ENCODE results near the gene SLC5A5.

The SLC5A5 gene

GRCh38 chr19:17861542-17862402 is 10.0 kb upstream of the SLC5A5 start:
- no peaks in the 10 kb centered on the region for H3K27me3 Mint-ChIP-seq
- H3K27ac Mint-ChIP-seq = peak overlapping the region; percentile 100
- peaks cover 20% of the 10 kb centered on the region for H3K4me1 Mint-ChIP-seq (ENCODE audit: low read depth)
- no peaks in the 10 kb centered on the region for H3K9me3 Mint-ChIP-seq (ENCODE audit: low read depth)
- peak overlapping the region; percentile 98 for H3K4me3 Mint-ChIP-seq
- H3K36me3 Mint-ChIP-seq = peaks cover 20% of the 10 kb centered on the region

- peak overlapping the region; percentile 98 for H3K4me3 Mint-ChIP-seq
- peaks cover 20% of the 10 kb centered on the region for H3K36me3 Mint-ChIP-seq
- no peaks in the 10 kb centered on the region for H3K9me3 Mint-ChIP-seq (ENCODE audit: low read depth)
- peaks cover 20% of the 10 kb centered on the region for H3K4me1 Mint-ChIP-seq (ENCODE audit: low read depth)
- peak overlapping the region; percentile 100 for H3K27ac Mint-ChIP-seq
- no peaks in the 10 kb centered on the region for H3K27me3 Mint-ChIP-seq
Measured at GRCh38 chr19:17862711-17863519, 8.8 kb upstream of the SLC5A5 start.

GRCh38 chr19:17863520-17864182 is 8.1 kb upstream of the SLC5A5 start:
- Mint-ChIP-seq H3K9me3 (ENCODE audit: low read depth) (no peaks in the 10 kb centered on the region), H3K4me3 (peak overlapping the region; percentile 30), H3K27ac (peak overlapping the region; percentile 75), H3K36me3 (peaks cover 20% of the 10 kb centered on the region), H3K4me1 (ENCODE audit: low read depth) (peaks cover 20% of the 10 kb centered on the region), H3K27me3 (no peaks in the 10 kb centered on the region)

- Mint-ChIP-seq H3K4me1 (ENCODE audit: low read depth) (peaks cover 16% of the 10 kb centered on the region), H3K36me3 (peaks cover 14% of the 10 kb centered on the region), H3K27me3 (no peaks in the 10 kb centered on the region), H3K4me3 (peak overlapping the region; percentile 4), H3K27ac (peak overlapping the region; percentile 88), H3K9me3 (ENCODE audit: low read depth) (no peaks in the 10 kb centered on the region)
Measured at GRCh38 chr19:17865364-17866311, 6.1 kb upstream of the SLC5A5 start.

- H3K4me3 Mint-ChIP-seq = no peak overlapping the region
- H3K9me3 Mint-ChIP-seq (ENCODE audit: low read depth) = no peaks in the 10 kb centered on the region
- peaks cover 13% of the 10 kb centered on the region for H3K4me1 Mint-ChIP-seq (ENCODE audit: low read depth)
- H3K27ac Mint-ChIP-seq = peak overlapping the region; percentile 17
- no peaks in the 10 kb centered on the region for H3K27me3 Mint-ChIP-seq
- peaks cover 7% of the 10 kb centered on the region for H3K36me3 Mint-ChIP-seq
Measured at GRCh38 chr19:17866312-17866963, 5.3 kb upstream of the SLC5A5 start.

GRCh38 chr19:17866964-17867486 is 4.7 kb upstream of the SLC5A5 start:
- H3K4me1 Mint-ChIP-seq (ENCODE audit: low read depth) = peaks cover 10% of the 10 kb centered on the region
- H3K4me3 Mint-ChIP-seq = no peak overlapping the region
- no peaks in the 10 kb centered on the region for H3K9me3 Mint-ChIP-seq (ENCODE audit: low read depth)
- peaks cover 3% of the 10 kb centered on the region for H3K36me3 Mint-ChIP-seq
- no peaks in the 10 kb centered on the region for H3K27me3 Mint-ChIP-seq
- no peak overlapping the region for H3K27ac Mint-ChIP-seq

- H3K9me3 Mint-ChIP-seq (ENCODE audit: low read depth) = no peaks in the 10 kb centered on the region
- H3K27me3 Mint-ChIP-seq = no peaks in the 10 kb centered on the region
- peaks cover 2% of the 10 kb centered on the region for H3K4me1 Mint-ChIP-seq (ENCODE audit: low read depth)
- H3K36me3 Mint-ChIP-seq = peaks cover 1% of the 10 kb centered on the region
- H3K4me3 Mint-ChIP-seq = no peak overlapping the region
- H3K27ac Mint-ChIP-seq = no peak overlapping the region
Measured at GRCh38 chr19:17868669-17869068, 3.1 kb upstream of the SLC5A5 start.

- H3K27me3 Mint-ChIP-seq = no peaks in the 10 kb centered on the region
- H3K27ac Mint-ChIP-seq = no peak overlapping the region
- H3K36me3 Mint-ChIP-seq = no peaks in the 10 kb centered on the region
- H3K9me3 Mint-ChIP-seq (ENCODE audit: low read depth) = no peaks in the 10 kb centered on the region
- H3K4me1 Mint-ChIP-seq (ENCODE audit: low read depth) = peaks cover 2% of the 10 kb centered on the region
- H3K4me3 Mint-ChIP-seq = no peak overlapping the region
Measured at GRCh38 chr19:17869114-17869608, 2.6 kb upstream of the SLC5A5 start.

- Mint-ChIP-seq H3K27me3 (no peaks in the 10 kb centered on the region), H3K4me3 (peak overlapping the region; percentile 86), H3K4me1 (ENCODE audit: low read depth) (peaks cover 4% of the 10 kb centered on the region), H3K9me3 (ENCODE audit: low read depth) (no peaks in the 10 kb centered on the region), H3K36me3 (no peaks in the 10 kb centered on the region), H3K27ac (peak overlapping the region; percentile 41)
Measured at GRCh38 chr19:17871032-17871877, 490 bp upstream of the SLC5A5 start.

- Mint-ChIP-seq H3K9me3 (ENCODE audit: low read depth) (no peaks in the 10 kb centered on the region), H3K27ac (peak overlapping the region; percentile 46), H3K4me3 (peak overlapping the region; percentile 86), H3K36me3 (no peaks in the 10 kb centered on the region), H3K27me3 (no peaks in the 10 kb centered on the region), H3K4me1 (ENCODE audit: low read depth) (peaks cover 4% of the 10 kb centered on the region)
Measured at GRCh38 chr19:17872251-17873001, 681 bp downstream of the SLC5A5 start.

- H3K27ac Mint-ChIP-seq = peak overlapping the region; percentile 34
- no peaks in the 10 kb centered on the region for H3K36me3 Mint-ChIP-seq
- no peaks in the 10 kb centered on the region for H3K27me3 Mint-ChIP-seq
- H3K4me1 Mint-ChIP-seq (ENCODE audit: low read depth) = peaks cover 4% of the 10 kb centered on the region
- H3K4me3 Mint-ChIP-seq = peak overlapping the region; percentile 70
- no peaks in the 10 kb centered on the region for H3K9me3 Mint-ChIP-seq (ENCODE audit: low read depth)
Measured at GRCh38 chr19:17873786-17874757, 2.3 kb downstream of the SLC5A5 start.

Data from activated naive CD8-positive, alpha-beta T cell (primary cell).